B cell (primary cell): ENCODE data around the gene NCK2. TPM values are rescaled to one million over a fixed set of nuclear protein-coding genes. Genes with fewer than 3 reads are reported as not detected.

Experiments
- ATAC-seq: fragments of 200-7000 bp; cut with Tn5 transposase; one replicate; pipeline ENCODE4 v1.10.0; 2021; ENCODE audit warnings: low read depth, mild to moderate bottlenecking, moderate number of reproducible peaks, moderate library complexity
- CTCF ChIA-PET: fragments of 350-600 bp; sonication (Branson Sonifier 250); formaldehyde crosslinking; loops from one replicate; lab custom pipeline; 2021; ENCODE audit warnings: antibody characterized with exemption, inconsistent platforms; lab: Charles Lee
- POLR2A ChIA-PET: fragments of 350-600 bp; sonication (Branson Sonifier 250); formaldehyde crosslinking; loops from one replicate; lab custom pipeline; 2021; ENCODE audit warnings: antibody characterized with exemption; lab: Charles Lee
- DNase-seq: peaks from one replicate; pipeline ENCODE4 v3.0.0; 2013
- H2AFZ ChIP-seq: 2 replicates; pipeline ENCODE4 v1.6.1; 2012; ENCODE audit warnings: mild to moderate bottlenecking, low read depth, low read length; ENCODE audit not compliant: insufficient read depth, poor library complexity, severe bottlenecking
- H3K27ac ChIP-seq, 2 donors: 1 replicate in 1 of 2; 2 replicates in 1 of 2; pipeline ENCODE4 v1.5.1; 2012 to 2013; ENCODE audit warnings: low read length in 2 of 2, mild to moderate bottlenecking in 2 of 2, moderate library complexity in 1 of 2
- H3K27me3 ChIP-seq, 4 experiments: fragments of 200-600 bp in 1 of 4; sonication (generic) in 1 of 4; replicated peaks in 1 of 4; 1 replicate in 2 of 4; 2 replicates in 2 of 4; pipeline versions ENCODE4 v1.6.1 to v1.7.0; 2013 to 2016; ENCODE audit warnings: low read length in 3 of 4, mild to moderate bottlenecking in 2 of 4, mixed read lengths in 1 of 4, moderate library complexity in 1 of 4; ENCODE audit not compliant: insufficient read depth in 4 of 4, control insufficient read depth in 3 of 4; ENCODE audit errors: control extremely low read depth in 1 of 4
- H3K36me3 ChIP-seq, 2 experiments: replicated peaks in 1 of 2; 1 replicate in 1 of 2; 2 replicates in 1 of 2; pipeline versions ENCODE4 v1.6.1 to v1.7.1; 2013; ENCODE audit warnings: low read length in 1 of 2; ENCODE audit not compliant: insufficient read depth in 2 of 2, control insufficient read depth in 1 of 2; ENCODE audit errors: control extremely low read depth in 1 of 2, extremely low read depth in 1 of 2
- H3K4me1 ChIP-seq, 2 donors: fragments of 200-600 bp in 1 of 2; sonication (generic) in 1 of 2; 1 replicate in 1 of 2; 2 replicates in 1 of 2; pipeline versions ENCODE4 v1.5.1 to v1.6.1; 2013 to 2017; ENCODE audit warnings: low read length in 2 of 2; ENCODE audit not compliant: control insufficient read depth in 2 of 2, insufficient read depth in 2 of 2
- H3K4me2 ChIP-seq: replicated peaks from 2 replicates; pipeline ENCODE3; 2012; ENCODE audit warnings: mild to moderate bottlenecking, low read depth, low read length; ENCODE audit not compliant: poor library complexity, severe bottlenecking
- H3K4me3 ChIP-seq, 5 experiments: fragments of 200-600 bp in 1 of 5; sonication (generic) in 1 of 5; 1 replicate in 3 of 5; 2 replicates in 2 of 5; pipeline versions ENCODE4 v1.5.1 to v1.7.0; 2011 to 2016; ENCODE audit warnings: low read length in 4 of 5, mild to moderate bottlenecking in 4 of 5, low read depth in 2 of 5, control low read depth in 1 of 5, moderate library complexity in 1 of 5; ENCODE audit not compliant: insufficient read depth in 1 of 5; ENCODE audit errors: control extremely low read depth in 1 of 5, extremely low read depth in 1 of 5
- H3K79me2 ChIP-seq: fragments of 200-600 bp; sonication (generic); one replicate; pipeline ENCODE4 v1.6.0; 2016; ENCODE audit warnings: low read length; ENCODE audit not compliant: control insufficient read depth, insufficient read depth
- H3K9ac ChIP-seq: fragments of 200-600 bp; sonication (generic); 2 replicates; pipeline ENCODE4 v1.6.1; 2017; ENCODE audit warnings: mild to moderate bottlenecking, low read length, moderate library complexity
- H3K9me3 ChIP-seq, 3 donors: one replicate each; pipeline versions ENCODE4 v1.6.1 to v1.7.1; 2013; ENCODE audit warnings: low read length in 2 of 3; ENCODE audit not compliant: control insufficient read depth in 2 of 3, insufficient read depth in 1 of 3; ENCODE audit errors: control extremely low read depth in 1 of 3
- H4K20me1 ChIP-seq: 2 replicates; pipeline ENCODE4 v1.6.0; 2012; ENCODE audit warnings: mild to moderate bottlenecking, low read length; ENCODE audit not compliant: insufficient read depth, control insufficient read depth, poor library complexity, severe bottlenecking
- H3K27ac Mint-ChIP-seq: one replicate; pipeline ENCODE4 v1.8.0; 2021; ENCODE audit warnings: mixed read lengths
- H3K27me3 Mint-ChIP-seq: one replicate; pipeline ENCODE4 v1.8.0; 2021; ENCODE audit warnings: mixed read lengths
- H3K4me1 Mint-ChIP-seq: one replicate; pipeline ENCODE4 v1.8.0; 2021; ENCODE audit warnings: mixed read lengths
- H3K4me3 Mint-ChIP-seq: one replicate; pipeline ENCODE4 v1.8.0; 2021; ENCODE audit warnings: mixed read lengths
- H3K9me3 Mint-ChIP-seq: one replicate; pipeline ENCODE4 v1.8.0; 2022; ENCODE audit warnings: mixed read lengths; ENCODE audit not compliant: insufficient read depth
- EZH2 ChIP-seq: IDR thresholded peaks from 2 replicates; pipeline ENCODE4 v1.6.1; 2012; ENCODE audit warnings: borderline replicate concordance, low read depth, mild to moderate bottlenecking, moderate library complexity, low read length; ENCODE audit not compliant: insufficient read depth, poor library complexity, severe bottlenecking
- WGBS: methylation state at CpG from one replicate; pipeline ENCODE4 v1.1.5; 2013; ENCODE audit warnings: missing lambda C conversion rate; ENCODE audit not compliant: insufficient coverage; 5-methylcytosine and 5-hydroxymethylcytosine counted together
- intact Hi-C: fragments of 100-400 bp; cut with micrococcal nuclease; formaldehyde crosslinking; loops from one replicate; pipeline ENCODE4 v1.10.0; 2022
- polyA plus RNA-seq: library from polyadenylated mRNA; depleted of rRNA; stranded (reverse); fragments of >200 nt; gene quantifications from 2 replicates; pipeline ENCODE4 v1.2.3, GENCODE V29; 2012
- total RNA-seq, 2 donors: library from RNA; stranded (reverse); fragments of 120-200 nt in 1 of 2; gene quantifications; 1 replicate in 1 of 2; 2 replicates in 1 of 2; pipeline versions ENCODE4 v1.2.3 to v1.2.4, GENCODE V29; 2013 to 2022
- TF ChIP-seq, protein P1 (sequence below): fragments of 200-600 bp; IDR thresholded peaks from one replicate; pipeline ENCODE4 v1.8.0; 2022; ENCODE audit warnings: antibody characterized with exemption, mild to moderate bottlenecking

The NCK2 gene
- total and polyA plus RNA-seq, 2 donors (not counting 1 experiment from before 2014, with no cell fraction given) = 64.2 to 72.3 TPM

DNA sequence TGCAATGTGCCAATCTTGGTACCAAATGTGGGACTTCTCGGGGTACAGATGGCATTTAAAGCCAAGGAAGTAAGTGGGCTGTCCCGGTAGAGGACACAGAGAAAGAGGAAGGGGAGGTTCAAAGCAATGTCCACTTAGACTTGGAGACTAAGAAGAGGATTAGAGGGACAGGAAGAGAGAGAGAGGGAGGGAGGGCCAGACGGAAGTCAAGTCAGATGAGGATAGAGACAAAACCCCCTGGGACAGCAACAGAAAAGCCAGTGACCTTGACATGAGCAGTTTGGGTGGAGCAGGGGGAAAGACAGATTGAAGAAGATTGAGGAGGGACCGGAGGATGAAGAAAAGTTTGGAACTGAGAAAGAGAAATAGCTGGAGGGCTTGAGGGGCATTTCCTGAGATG is 164.5 kb downstream of the NCK2 start:
- DNase-seq (no peak), ATAC-seq (no peak)
- no peaks in the 10 kb centered on the region for H3K27me3 ChIP-seq
- peaks cover under 1% of the 10 kb centered on the region for H3K79me2 ChIP-seq
- TF ChIP-seq, protein P1, sequence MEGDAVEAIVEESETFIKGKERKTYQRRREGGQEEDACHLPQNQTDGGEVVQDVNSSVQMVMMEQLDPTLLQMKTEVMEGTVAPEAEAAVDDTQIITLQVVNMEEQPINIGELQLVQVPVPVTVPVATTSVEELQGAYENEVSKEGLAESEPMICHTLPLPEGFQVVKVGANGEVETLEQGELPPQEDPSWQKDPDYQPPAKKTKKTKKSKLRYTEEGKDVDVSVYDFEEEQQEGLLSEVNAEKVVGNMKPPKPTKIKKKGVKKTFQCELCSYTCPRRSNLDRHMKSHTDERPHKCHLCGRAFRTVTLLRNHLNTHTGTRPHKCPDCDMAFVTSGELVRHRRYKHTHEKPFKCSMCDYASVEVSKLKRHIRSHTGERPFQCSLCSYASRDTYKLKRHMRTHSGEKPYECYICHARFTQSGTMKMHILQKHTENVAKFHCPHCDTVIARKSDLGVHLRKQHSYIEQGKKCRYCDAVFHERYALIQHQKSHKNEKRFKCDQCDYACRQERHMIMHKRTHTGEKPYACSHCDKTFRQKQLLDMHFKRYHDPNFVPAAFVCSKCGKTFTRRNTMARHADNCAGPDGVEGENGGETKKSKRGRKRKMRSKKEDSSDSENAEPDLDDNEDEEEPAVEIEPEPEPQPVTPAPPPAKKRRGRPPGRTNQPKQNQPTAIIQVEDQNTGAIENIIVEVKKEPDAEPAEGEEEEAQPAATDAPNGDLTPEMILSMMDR = no peak
- TF ChIP-seq EZH2 = no peak
- no peak overlapping the region for H3K4me3 ChIP-seq
- no peak overlapping the region for H3K27ac ChIP-seq
- no peak overlapping the region for H2AFZ ChIP-seq
- no peak overlapping the region for H3K9ac ChIP-seq
- H3K4me3 Mint-ChIP-seq = no peak overlapping the region
- peaks cover 26% of the 10 kb centered on the region for H3K4me1 Mint-ChIP-seq
- no peak overlapping the region for H3K27ac Mint-ChIP-seq
- H3K4me2 ChIP-seq = no peak overlapping the region
- peaks cover 0 to 13% (median 6%) of the 10 kb centered on the region in 3 donors for H3K9me3 ChIP-seq
- no peaks in the 10 kb centered on the region for H3K36me3 ChIP-seq
- no peaks in the 10 kb centered on the region for H4K20me1 ChIP-seq
- peaks cover 1% of the 10 kb centered on the region for H3K9me3 Mint-ChIP-seq
- WGBS = 70% methylated on average over 4 of the region's 4 CpGs
- no peaks in the 10 kb centered on the region for H3K27me3 Mint-ChIP-seq
- POLR2A ChIA-PET = no interaction called here
- intact Hi-C loops = no loop called here
- peaks cover 5 to 9% of the 10 kb centered on the region in 2 donors for H3K4me1 ChIP-seq
- CTCF ChIA-PET = interaction anchor here (0.6 kb wide), 1 partner anchor 637 kb away, joined by 3 read pairs; no protein-coding TSS in a partner anchor

DNA sequence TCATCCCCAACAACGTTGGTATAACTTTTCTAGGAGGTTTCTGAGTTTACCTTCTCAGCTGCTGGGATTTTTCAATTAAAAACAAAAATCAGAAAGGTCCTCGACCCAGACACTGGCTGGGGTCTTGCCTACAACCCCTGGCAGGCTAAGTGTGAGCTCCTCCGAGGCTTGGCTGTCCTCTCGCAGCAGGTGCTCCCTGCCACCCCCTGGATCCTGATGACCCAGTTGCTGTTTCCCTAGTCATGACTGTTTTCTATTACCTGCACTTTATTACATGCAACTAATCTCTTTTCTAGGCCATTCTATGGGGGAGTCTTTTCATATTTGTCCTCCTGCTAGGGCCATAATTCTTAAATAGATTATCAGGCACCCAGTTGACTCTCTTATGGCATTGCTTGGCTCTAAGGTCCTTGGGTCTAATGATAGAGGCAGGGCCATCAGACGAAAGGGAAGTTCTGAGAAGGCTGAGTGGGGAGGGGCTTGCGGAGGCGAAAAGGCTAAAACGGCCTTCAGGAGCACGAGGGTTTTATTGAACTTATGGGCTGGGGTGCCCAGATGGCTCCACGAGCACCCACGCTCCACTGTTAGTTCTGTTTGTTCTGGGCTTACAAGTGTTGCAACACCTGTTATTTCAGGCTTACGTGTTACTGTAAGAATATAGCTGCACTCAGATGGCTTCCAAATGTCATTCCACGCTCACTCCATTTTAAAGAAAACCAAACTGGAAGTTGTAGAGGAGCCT is 166.0 kb downstream of the NCK2 start:
- Mint-ChIP-seq H3K4me3 (no peak overlapping the region), H3K4me1 (peaks cover 22% of the 10 kb centered on the region), H3K27me3 (no peaks in the 10 kb centered on the region), H3K9me3 (peaks cover 11% of the 10 kb centered on the region), H3K27ac (no peak overlapping the region)
- Histone ChIP-seq H4K20me1 (no peaks in the 10 kb centered on the region), H3K9ac (no peak overlapping the region), H2AFZ (no peak overlapping the region), H3K27me3 (no peaks in the 10 kb centered on the region), H3K27ac (no peak overlapping the region), H3K36me3 (no peaks in the 10 kb centered on the region), H3K4me3 (no peak overlapping the region), H3K79me2 (no peaks in the 10 kb centered on the region), H3K4me1 (peaks cover under 1 to 5% of the 10 kb centered on the region in 2 donors), H3K9me3 (peaks cover 3 to 20% (median 19%) of the 10 kb centered on the region in 3 donors), H3K4me2 (no peak overlapping the region)
- DNase-seq (no peak), ATAC-seq (no peak)
- POLR2A ChIA-PET = no interaction called here
- CTCF ChIA-PET = no interaction called here
- 95% methylated on average over 8 of the region's 13 CpGs for WGBS
- TF ChIP-seq, protein P1 = no peak
- no peak for TF ChIP-seq EZH2
- intact Hi-C loops = no loop called here
